GM23338 (cell line): Measurements from ENCODE around the gene P2RY12. TPM values are rescaled to one million over a fixed set of nuclear protein-coding genes. Genes with fewer than 3 reads are reported as not detected.

Source experiments
- ATAC-seq: fragments of 200-7000 bp; cut with Tn5 transposase; 3 replicates; pipeline ENCODE4 v1.9.1; 2020
- DNase-seq: peaks from one replicate; pipeline ENCODE4 v3.0.0-alpha.2; 2015; ENCODE audit warnings: low spot score
- H2AFZ ChIP-seq: fragments of 200-600 bp; sonication (generic); 2 replicates; pipeline ENCODE4 v1.8.0; 2016; ENCODE audit warnings: antibody characterized with exemption, mild to moderate bottlenecking, moderate library complexity
- H3F3A ChIP-seq: fragments of 200-600 bp; sonication (generic); replicated peaks from 2 replicates; pipeline ENCODE4 v1.8.0; 2017; ENCODE audit warnings: antibody characterized with exemption, mixed run types, low read depth
- H3K27ac ChIP-seq: fragments of 200-600 bp; sonication (generic); 2 replicates; pipeline ENCODE4 v1.6.1; 2016; ENCODE audit warnings: low read depth
- H3K27me3 ChIP-seq: fragments of 200-600 bp; sonication (generic); 2 replicates; pipeline ENCODE4 v1.8.0; 2016; ENCODE audit warnings: mild to moderate bottlenecking, mixed run types, moderate library complexity; ENCODE audit not compliant: insufficient read depth
- H3K36me3 ChIP-seq: fragments of 200-600 bp; sonication (generic); 2 replicates; pipeline ENCODE4 v1.8.0; 2016; ENCODE audit warnings: mild to moderate bottlenecking; ENCODE audit not compliant: insufficient read depth
- H3K4me1 ChIP-seq: fragments of 200-600 bp; sonication (generic); 2 replicates; pipeline ENCODE4 v1.8.0; 2016; ENCODE audit warnings: mild to moderate bottlenecking, moderate library complexity; ENCODE audit not compliant: insufficient read depth
- H3K4me2 ChIP-seq: fragments of 200-600 bp; sonication (generic); 2 replicates; pipeline ENCODE4 v1.7.1; 2017; ENCODE audit warnings: mixed run types
- H3K4me3 ChIP-seq: fragments of 200-600 bp; sonication (generic); 2 replicates; pipeline ENCODE4 v1.6.1; 2016; ENCODE audit warnings: mixed run types
- H3K79me2 ChIP-seq: fragments of 200-600 bp; sonication (generic); replicated peaks from 2 replicates; pipeline ENCODE4 v1.8.0; 2017; ENCODE audit warnings: mild to moderate bottlenecking; ENCODE audit not compliant: insufficient read depth
- H3K9me2 ChIP-seq: fragments of 200-600 bp; sonication (generic); 2 replicates; pipeline ENCODE4 v1.8.0; 2017; ENCODE audit not compliant: insufficient read depth
- H4K20me1 ChIP-seq: fragments of 200-600 bp; sonication (generic); replicated peaks from 2 replicates; pipeline ENCODE4 v1.8.0; 2017; ENCODE audit warnings: mild to moderate bottlenecking; ENCODE audit not compliant: insufficient read depth
- H3K27ac Mint-ChIP-seq: 2 replicates; pipeline ENCODE4 v1.8.0; 2020; ENCODE audit warnings: inconsistent platforms, mild to moderate bottlenecking, moderate library complexity, mixed read lengths
- H3K27me3 Mint-ChIP-seq: 3 replicates; pipeline ENCODE4 v1.8.0; 2022; ENCODE audit warnings: low read depth, mild to moderate bottlenecking, moderate library complexity, mixed read lengths, inconsistent platforms; ENCODE audit not compliant: insufficient read depth, poor library complexity
- H3K36me3 Mint-ChIP-seq: 3 replicates; pipeline ENCODE4 v1.8.0; 2021; ENCODE audit warnings: low read depth, mild to moderate bottlenecking, inconsistent platforms, moderate library complexity, mixed read lengths
- H3K4me1 Mint-ChIP-seq: 3 replicates; pipeline ENCODE4 v1.8.0; 2020; ENCODE audit warnings: mild to moderate bottlenecking, inconsistent platforms, mixed read lengths
- H3K4me3 Mint-ChIP-seq: 3 replicates; pipeline ENCODE4 v1.8.0; 2021; ENCODE audit warnings: moderate library complexity, mild to moderate bottlenecking, inconsistent platforms, mixed read lengths
- H3K9me3 Mint-ChIP-seq: 3 replicates; pipeline ENCODE4 v1.8.0; 2020; ENCODE audit warnings: moderate library complexity, mild to moderate bottlenecking, inconsistent platforms, mixed read lengths
- EZH2 ChIP-seq: fragments of 200-600 bp; sonication (generic); IDR thresholded peaks from one replicate; pipeline ENCODE4 v1.8.0; 2017; ENCODE audit warnings: antibody characterized with exemption, mild to moderate bottlenecking, low read depth; ENCODE audit not compliant: unreplicated experiment
- EZH2phosphoT487 ChIP-seq: fragments of 200-600 bp; sonication (generic); IDR thresholded peaks from one replicate; pipeline ENCODE4 v1.8.1; 2018; ENCODE audit warnings: antibody characterized with exemption; ENCODE audit not compliant: unreplicated experiment
- JUNB ChIP-seq: IDR thresholded peaks from one replicate; pipeline ENCODE4 v1.6.1; 2016; ENCODE audit warnings: antibody characterized with exemption; ENCODE audit not compliant: unreplicated experiment
- NANOG ChIP-seq: IDR thresholded peaks from 2 replicates; pipeline ENCODE4 v1.6.1; 2016; ENCODE audit warnings: antibody characterized with exemption, borderline replicate concordance
- STAT1 ChIP-seq: IDR thresholded peaks from one replicate; pipeline ENCODE4 v1.6.1; 2016; ENCODE audit warnings: antibody characterized with exemption; ENCODE audit not compliant: unreplicated experiment
- ZNF114 ChIP-seq: fragments of 250-450 bp; sonication (Bioruptor Pico); IDR thresholded peaks from 2 replicates; pipeline ENCODE4 v1.5.0; 2020; ENCODE audit warnings: mild to moderate bottlenecking, moderate library complexity
- polyA plus RNA-seq: library from polyadenylated mRNA; unstranded; fragments of >200 nt; fragmentation: Nextera tagmentation; extraction: Ambion mirVana; gene quantifications from 2 replicates; pipeline ENCODE4 v1.2.1, GENCODE V29; 2016
- total RNA-seq: library from RNA; depleted of rRNA; stranded (reverse); fragments of >200 nt; shearing (Covaris generic); gene quantifications from 2 replicates; pipeline ENCODE4 v1.2.3, GENCODE V29; 2014
- TF ChIP-seq, protein P1 (sequence below): fragments of 250-450 bp; sonication (Bioruptor Pico); IDR thresholded peaks from 2 replicates; pipeline ENCODE4 v1.5.0; 2020; ENCODE audit warnings: mild to moderate bottlenecking, moderate library complexity
- TF ChIP-seq, protein P2 (sequence below), 2 experiments: fragments of 200-600 bp in 1 of 2; sonication (generic) in 1 of 2; conservative IDR thresholded peaks; 2 replicates each; pipeline versions ENCODE4 v1.5.1 to v1.6.1; 2016 to 2017; ENCODE audit warnings: antibody characterized with exemption in 2 of 2, low read depth in 2 of 2, mild to moderate bottlenecking in 2 of 2, moderate library complexity in 1 of 2

The P2RY12 gene
- total and polyA plus RNA-seq, 2 experiments from 2014 or later = 1.1 TPM; not detected in 1

DNA sequence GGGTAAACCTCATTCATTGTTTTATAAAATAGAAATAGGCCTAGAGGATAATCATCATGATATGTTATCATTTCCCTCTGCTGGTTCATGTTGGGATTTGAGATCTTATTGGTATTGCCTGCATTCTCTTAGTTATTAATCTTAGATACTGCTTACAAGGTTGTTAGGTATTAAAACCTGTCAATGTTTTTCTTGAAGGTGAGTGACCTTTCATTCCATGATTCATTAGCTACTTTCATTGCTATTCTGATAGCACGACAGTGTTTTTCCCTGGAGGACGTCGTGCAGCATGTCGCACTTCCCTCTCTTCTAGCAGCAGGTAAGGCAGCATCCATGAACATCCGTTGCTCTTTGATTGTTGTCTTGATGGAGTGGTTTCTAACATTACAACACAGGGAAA lies 17.1 kb downstream of the P2RY12 start (continued):
- TF ChIP-seq, protein P1, sequence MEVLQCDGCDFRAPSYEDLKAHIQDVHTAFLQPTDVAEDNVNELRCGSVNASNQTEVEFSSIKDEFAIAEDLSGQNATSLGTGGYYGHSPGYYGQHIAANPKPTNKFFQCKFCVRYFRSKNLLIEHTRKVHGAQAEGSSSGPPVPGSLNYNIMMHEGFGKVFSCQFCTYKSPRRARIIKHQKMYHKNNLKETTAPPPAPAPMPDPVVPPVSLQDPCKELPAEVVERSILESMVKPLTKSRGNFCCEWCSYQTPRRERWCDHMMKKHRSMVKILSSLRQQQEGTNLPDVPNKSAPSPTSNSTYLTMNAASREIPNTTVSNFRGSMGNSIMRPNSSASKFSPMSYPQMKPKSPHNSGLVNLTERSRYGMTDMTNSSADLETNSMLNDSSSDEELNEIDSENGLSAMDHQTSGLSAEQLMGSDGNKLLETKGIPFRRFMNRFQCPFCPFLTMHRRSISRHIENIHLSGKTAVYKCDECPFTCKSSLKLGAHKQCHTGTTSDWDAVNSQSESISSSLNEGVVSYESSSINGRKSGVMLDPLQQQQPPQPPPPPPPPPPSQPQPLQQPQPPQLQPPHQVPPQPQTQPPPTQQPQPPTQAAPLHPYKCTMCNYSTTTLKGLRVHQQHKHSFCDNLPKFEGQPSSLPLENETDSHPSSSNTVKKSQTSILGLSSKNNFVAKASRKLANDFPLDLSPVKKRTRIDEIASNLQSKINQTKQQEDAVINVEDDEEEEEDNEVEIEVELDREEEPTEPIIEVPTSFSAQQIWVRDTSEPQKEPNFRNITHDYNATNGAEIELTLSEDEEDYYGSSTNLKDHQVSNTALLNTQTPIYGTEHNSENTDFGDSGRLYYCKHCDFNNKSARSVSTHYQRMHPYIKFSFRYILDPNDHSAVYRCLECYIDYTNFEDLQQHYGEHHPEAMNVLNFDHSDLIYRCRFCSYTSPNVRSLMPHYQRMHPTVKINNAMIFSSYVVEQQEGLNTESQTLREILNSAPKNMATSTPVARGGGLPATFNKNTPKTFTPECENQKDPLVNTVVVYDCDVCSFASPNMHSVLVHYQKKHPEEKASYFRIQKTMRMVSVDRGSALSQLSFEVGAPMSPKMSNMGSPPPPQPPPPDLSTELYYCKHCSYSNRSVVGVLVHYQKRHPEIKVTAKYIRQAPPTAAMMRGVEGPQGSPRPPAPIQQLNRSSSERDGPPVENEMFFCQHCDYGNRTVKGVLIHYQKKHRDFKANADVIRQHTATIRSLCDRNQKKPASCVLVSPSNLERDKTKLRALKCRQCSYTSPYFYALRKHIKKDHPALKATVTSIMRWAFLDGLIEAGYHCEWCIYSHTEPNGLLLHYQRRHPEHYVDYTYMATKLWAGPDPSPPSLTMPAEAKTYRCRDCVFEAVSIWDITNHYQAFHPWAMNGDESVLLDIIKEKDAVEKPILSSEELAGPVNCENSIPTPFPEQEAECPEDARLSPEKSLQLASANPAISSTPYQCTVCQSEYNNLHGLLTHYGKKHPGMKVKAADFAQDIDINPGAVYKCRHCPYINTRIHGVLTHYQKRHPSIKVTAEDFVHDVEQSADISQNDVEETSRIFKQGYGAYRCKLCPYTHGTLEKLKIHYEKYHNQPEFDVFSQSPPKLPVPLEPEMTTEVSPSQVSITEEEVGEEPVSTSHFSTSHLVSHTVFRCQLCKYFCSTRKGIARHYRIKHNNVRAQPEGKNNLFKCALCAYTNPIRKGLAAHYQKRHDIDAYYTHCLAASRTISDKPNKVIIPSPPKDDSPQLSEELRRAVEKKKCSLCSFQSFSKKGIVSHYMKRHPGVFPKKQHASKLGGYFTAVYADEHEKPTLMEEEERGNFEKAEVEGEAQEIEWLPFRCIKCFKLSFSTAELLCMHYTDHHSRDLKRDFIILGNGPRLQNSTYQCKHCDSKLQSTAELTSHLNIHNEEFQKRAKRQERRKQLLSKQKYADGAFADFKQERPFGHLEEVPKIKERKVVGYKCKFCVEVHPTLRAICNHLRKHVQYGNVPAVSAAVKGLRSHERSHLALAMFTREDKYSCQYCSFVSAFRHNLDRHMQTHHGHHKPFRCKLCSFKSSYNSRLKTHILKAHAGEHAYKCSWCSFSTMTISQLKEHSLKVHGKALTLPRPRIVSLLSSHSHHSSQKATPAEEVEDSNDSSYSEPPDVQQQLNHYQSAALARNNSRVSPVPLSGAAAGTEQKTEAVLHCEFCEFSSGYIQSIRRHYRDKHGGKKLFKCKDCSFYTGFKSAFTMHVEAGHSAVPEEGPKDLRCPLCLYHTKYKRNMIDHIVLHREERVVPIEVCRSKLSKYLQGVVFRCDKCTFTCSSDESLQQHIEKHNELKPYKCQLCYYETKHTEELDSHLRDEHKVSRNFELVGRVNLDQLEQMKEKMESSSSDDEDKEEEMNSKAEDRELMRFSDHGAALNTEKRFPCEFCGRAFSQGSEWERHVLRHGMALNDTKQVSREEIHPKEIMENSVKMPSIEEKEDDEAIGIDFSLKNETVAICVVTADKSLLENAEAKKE (CRISPR knock-in tag) = no peak

DNA sequence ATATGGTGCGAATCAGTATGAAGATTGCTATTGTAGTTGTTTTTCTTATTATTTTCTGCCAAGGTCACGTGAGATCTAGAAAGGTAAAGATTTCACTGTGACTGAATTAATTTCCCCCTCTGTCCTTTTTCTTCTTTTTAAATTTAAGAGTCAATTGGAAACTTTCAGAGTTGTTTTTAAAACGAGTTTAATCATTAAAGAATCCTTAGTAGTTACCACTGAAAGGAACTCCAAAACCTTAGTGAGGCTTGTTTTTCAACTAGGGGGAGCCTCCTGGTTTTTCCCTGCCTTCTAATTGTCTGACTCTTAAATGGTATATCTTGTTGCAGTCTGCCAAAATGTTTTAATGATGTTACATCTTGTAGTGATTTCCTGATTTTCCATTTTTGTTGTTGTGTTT lies 17.6 kb downstream of the P2RY12 start:
- H3F3A ChIP-seq = no peaks in the 10 kb centered on the region
- peaks cover 28% of the 10 kb centered on the region for H3K4me1 Mint-ChIP-seq
- peak overlapping the region; percentile 13; the same call in 1 of the 2 replicates for H3K27ac Mint-ChIP-seq
- no peaks in the 10 kb centered on the region for H3K9me2 ChIP-seq
- peaks cover 4% of the 10 kb centered on the region; the same call in 1 of the 3 replicates for H3K36me3 Mint-ChIP-seq
- H4K20me1 ChIP-seq = no peaks in the 10 kb centered on the region
- no peak overlapping the region for H3K4me3 ChIP-seq
- no peak overlapping the region for H3K4me3 Mint-ChIP-seq
- H3K27me3 ChIP-seq = no peaks in the 10 kb centered on the region
- ATAC-seq (no peak), DNase-seq (no peak)
- no peaks in the 10 kb centered on the region for H3K27me3 Mint-ChIP-seq
- H2AFZ ChIP-seq = no peak overlapping the region
- no peak overlapping the region for H3K27ac ChIP-seq
- no peaks in the 10 kb centered on the region for H3K79me2 ChIP-seq
- peaks cover 5% of the 10 kb centered on the region; the same call in 1 of the 2 replicates for H3K4me1 ChIP-seq
- H3K36me3 ChIP-seq = no peaks in the 10 kb centered on the region
- H3K4me2 ChIP-seq = no peak overlapping the region
- no peaks in the 10 kb centered on the region for H3K9me3 Mint-ChIP-seq
- TF ChIP-seq ZNF114 (CRISPR knock-in tag) = no peak
- TF ChIP-seq, protein P2, sequence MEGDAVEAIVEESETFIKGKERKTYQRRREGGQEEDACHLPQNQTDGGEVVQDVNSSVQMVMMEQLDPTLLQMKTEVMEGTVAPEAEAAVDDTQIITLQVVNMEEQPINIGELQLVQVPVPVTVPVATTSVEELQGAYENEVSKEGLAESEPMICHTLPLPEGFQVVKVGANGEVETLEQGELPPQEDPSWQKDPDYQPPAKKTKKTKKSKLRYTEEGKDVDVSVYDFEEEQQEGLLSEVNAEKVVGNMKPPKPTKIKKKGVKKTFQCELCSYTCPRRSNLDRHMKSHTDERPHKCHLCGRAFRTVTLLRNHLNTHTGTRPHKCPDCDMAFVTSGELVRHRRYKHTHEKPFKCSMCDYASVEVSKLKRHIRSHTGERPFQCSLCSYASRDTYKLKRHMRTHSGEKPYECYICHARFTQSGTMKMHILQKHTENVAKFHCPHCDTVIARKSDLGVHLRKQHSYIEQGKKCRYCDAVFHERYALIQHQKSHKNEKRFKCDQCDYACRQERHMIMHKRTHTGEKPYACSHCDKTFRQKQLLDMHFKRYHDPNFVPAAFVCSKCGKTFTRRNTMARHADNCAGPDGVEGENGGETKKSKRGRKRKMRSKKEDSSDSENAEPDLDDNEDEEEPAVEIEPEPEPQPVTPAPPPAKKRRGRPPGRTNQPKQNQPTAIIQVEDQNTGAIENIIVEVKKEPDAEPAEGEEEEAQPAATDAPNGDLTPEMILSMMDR (conservative IDR thresholded peaks at IDR 0.05; ENCODE audit: low read depth in 2 of 2) = no peak
- no peak for TF ChIP-seq NANOG
- no peak for TF ChIP-seq STAT1
- TF ChIP-seq, protein P1 (CRISPR knock-in tag) = no peak
- no peak for TF ChIP-seq EZH2
- no peak for TF ChIP-seq JUNB
- no peak for TF ChIP-seq EZH2phosphoT487
